SU-DHL-6 (cell line): ENCODE data around the gene PLEKHF1.

Experiments used
- H2AFZ ChIP-seq: fragments of 200-600 bp; sonication (generic); 2 replicates; pipeline ENCODE4 v1.6.1; 2014; ENCODE audit warnings: low read depth, mild to moderate bottlenecking, moderate library complexity, mixed read lengths, antibody characterized with exemption, low read length; ENCODE audit not compliant: severe bottlenecking
- H3F3A ChIP-seq: fragments of 200-600 bp; shearing (Covaris generic); 2 replicates; pipeline ENCODE4 v1.6.0; 2016; ENCODE audit warnings: antibody characterized with exemption, mild to moderate bottlenecking; ENCODE audit not compliant: insufficient read depth
- H3K27ac ChIP-seq: fragments of 200-600 bp; sonication (generic); 2 replicates; pipeline ENCODE4 v1.5.1; 2016; ENCODE audit warnings: low read depth, mild to moderate bottlenecking, low read length, moderate library complexity, mixed read lengths
- H3K27me3 ChIP-seq: fragments of 200-600 bp; sonication (generic), shearing (Covaris generic); 2 replicates; pipeline ENCODE4 v1.6.0; 2014; ENCODE audit warnings: mild to moderate bottlenecking, low read length
- H3K36me3 ChIP-seq: fragments of 200-600 bp; sonication (generic); 2 replicates; pipeline ENCODE4 v1.6.1; 2014; ENCODE audit warnings: mild to moderate bottlenecking, low read length, mixed read lengths
- H3K4me2 ChIP-seq: fragments of 300-600, 200-600 bp; shearing (Covaris generic), sonication (generic); 2 replicates; pipeline ENCODE4 v1.6.0; 2014; ENCODE audit warnings: low read length, low read depth, mild to moderate bottlenecking; ENCODE audit not compliant: poor library complexity, severe bottlenecking
- H3K4me3 ChIP-seq: fragments of 200-600 bp; sonication (generic); 2 replicates; pipeline ENCODE4 v1.5.1; 2014; ENCODE audit warnings: antibody characterized with exemption, low read length, mild to moderate bottlenecking, mixed read lengths; ENCODE audit not compliant: insufficient read depth, poor library complexity, severe bottlenecking
- H3K79me2 ChIP-seq: fragments of 200-600 bp; sonication (generic); 2 replicates; pipeline ENCODE4 v1.6.1; 2014; ENCODE audit warnings: mild to moderate bottlenecking, low read length, moderate library complexity; ENCODE audit not compliant: insufficient read depth
- H3K9ac ChIP-seq: fragments of 200-600 bp; sonication (generic); 2 replicates; pipeline ENCODE4 v1.7.0; 2014; ENCODE audit warnings: mild to moderate bottlenecking, low read length
- H3K9me2 ChIP-seq: fragments of 200-600 bp; sonication (generic); replicated peaks from 2 replicates; pipeline ENCODE4 v1.6.1; 2014; ENCODE audit warnings: low read length; ENCODE audit not compliant: insufficient read depth
- H3K9me3 ChIP-seq: fragments of 200-600 bp; sonication (generic); 2 replicates; pipeline ENCODE4 v1.6.1; 2014; ENCODE audit warnings: low read length, mixed read lengths; ENCODE audit not compliant: insufficient read depth
- H4K20me1 ChIP-seq: fragments of 200-600 bp; sonication (generic); 2 replicates; pipeline ENCODE4 v1.6.1; 2014; ENCODE audit warnings: low read depth, mild to moderate bottlenecking, antibody characterized with exemption, low read length, moderate library complexity, mixed read lengths
- EZH2phosphoT487 ChIP-seq: fragments of 200-600 bp; sonication (generic), shearing (Covaris generic); conservative IDR thresholded peaks from 2 replicates; pipeline ENCODE4 v1.6.1; 2018; ENCODE audit warnings: mild to moderate bottlenecking, antibody characterized with exemption, low read length, moderate library complexity, mixed read lengths
- TF ChIP-seq, protein P1 (sequence below): fragments of 200-600 bp; sonication (generic); IDR thresholded peaks from one replicate; pipeline ENCODE4 v1.5.1; 2017; ENCODE audit warnings: antibody characterized with exemption, mild to moderate bottlenecking, low read length, moderate library complexity; ENCODE audit not compliant: insufficient read depth, poor library complexity, severe bottlenecking

The PLEKHF1 gene

DNA sequence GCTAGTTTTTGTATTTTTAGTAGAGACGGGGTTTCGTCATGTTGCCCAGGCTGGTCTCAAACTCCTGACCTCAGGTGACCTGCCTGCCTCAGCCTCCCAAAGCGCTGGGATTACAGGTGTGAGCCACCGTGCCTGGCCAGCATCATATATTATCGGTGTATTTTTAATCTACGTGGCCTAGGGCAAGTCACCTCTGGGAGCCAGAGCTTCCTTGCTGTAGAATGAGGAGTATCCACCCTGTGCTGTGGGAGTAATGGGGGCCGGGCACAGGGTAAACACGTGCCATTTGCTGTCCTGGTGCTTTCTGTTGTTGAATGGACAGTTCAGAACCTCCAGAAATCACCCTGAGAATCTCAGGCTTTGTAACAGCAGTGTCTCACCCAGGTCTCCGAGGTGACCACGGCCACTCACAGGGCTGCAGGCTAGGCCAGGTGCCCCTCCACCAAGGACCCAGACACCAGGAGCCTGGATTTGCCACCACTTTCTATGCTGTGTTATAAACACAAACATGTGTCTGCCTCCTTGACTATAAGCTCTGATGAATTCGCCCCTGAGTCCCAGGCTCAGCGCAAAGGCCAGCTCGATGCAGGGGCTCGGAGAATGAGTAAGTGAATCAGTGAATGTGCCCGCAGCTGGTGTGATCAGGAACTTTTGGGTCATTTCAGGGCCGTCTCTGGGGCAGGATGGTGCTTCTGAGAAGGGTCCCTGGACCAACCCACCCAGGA is 36.4 kb upstream of the PLEKHF1 start:
- Histone ChIP-seq H3K4me2 (no peak overlapping the region), H3K9ac (no peak overlapping the region), H4K20me1 (no peaks in the 10 kb centered on the region), H3K79me2 (no peaks in the 10 kb centered on the region), H3K27ac (no peak overlapping the region), H3K36me3 (no peaks in the 10 kb centered on the region), H3K27me3 (no peaks in the 10 kb centered on the region), H3K9me2 (no peaks in the 10 kb centered on the region), H3K9me3 (no peaks in the 10 kb centered on the region), H3K4me3 (no peak overlapping the region), H2AFZ (no peak overlapping the region), H3F3A (no peaks in the 10 kb centered on the region)
- TF ChIP-seq, protein P1, sequence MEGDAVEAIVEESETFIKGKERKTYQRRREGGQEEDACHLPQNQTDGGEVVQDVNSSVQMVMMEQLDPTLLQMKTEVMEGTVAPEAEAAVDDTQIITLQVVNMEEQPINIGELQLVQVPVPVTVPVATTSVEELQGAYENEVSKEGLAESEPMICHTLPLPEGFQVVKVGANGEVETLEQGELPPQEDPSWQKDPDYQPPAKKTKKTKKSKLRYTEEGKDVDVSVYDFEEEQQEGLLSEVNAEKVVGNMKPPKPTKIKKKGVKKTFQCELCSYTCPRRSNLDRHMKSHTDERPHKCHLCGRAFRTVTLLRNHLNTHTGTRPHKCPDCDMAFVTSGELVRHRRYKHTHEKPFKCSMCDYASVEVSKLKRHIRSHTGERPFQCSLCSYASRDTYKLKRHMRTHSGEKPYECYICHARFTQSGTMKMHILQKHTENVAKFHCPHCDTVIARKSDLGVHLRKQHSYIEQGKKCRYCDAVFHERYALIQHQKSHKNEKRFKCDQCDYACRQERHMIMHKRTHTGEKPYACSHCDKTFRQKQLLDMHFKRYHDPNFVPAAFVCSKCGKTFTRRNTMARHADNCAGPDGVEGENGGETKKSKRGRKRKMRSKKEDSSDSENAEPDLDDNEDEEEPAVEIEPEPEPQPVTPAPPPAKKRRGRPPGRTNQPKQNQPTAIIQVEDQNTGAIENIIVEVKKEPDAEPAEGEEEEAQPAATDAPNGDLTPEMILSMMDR = no peak
- no peak for TF ChIP-seq EZH2phosphoT487

DNA sequence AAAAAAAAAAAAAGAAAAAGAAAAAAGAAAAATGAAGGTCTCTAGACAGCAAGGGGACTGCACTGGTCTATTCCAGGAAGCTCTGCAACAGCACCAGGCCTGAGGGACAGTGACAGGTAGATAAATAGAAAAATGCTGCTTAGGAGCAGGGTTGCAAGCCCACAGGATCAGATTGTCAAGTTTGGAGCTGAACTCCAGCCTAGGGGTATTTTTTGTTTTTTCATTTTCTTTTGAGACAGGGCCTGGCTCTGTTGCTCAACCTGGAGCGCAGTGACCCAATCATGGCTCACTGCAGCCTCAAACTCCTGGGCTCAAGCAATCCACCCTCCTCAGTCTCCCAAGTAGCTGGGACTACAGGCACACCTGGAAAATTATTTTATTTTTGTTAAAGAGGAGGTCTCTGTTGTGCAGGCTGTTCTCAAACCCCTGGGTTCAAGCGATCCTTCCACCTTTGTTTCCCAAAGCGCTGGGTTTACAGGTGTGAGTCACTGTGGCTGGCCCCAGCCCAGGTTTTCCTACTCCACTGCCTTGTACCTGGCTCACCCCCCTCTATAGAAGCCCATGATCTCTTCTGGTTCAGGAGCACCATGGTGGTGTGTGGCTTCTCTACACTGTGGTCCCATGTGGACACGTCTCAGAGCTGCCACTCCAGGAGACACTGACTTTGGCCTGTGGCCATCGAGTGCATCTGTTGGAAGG is 35.3 kb upstream of the PLEKHF1 start:
- Histone ChIP-seq H3K4me3 (no peak overlapping the region), H3K79me2 (no peaks in the 10 kb centered on the region), H3K9me2 (no peaks in the 10 kb centered on the region), H3K9ac (no peak overlapping the region), H3K36me3 (no peaks in the 10 kb centered on the region), H2AFZ (no peak overlapping the region), H3F3A (no peaks in the 10 kb centered on the region), H3K9me3 (no peaks in the 10 kb centered on the region), H3K4me2 (no peak overlapping the region), H3K27me3 (no peaks in the 10 kb centered on the region), H4K20me1 (no peaks in the 10 kb centered on the region), H3K27ac (no peak overlapping the region)
- TF ChIP-seq, protein P1 = no peak
- TF ChIP-seq EZH2phosphoT487 = no peak

DNA sequence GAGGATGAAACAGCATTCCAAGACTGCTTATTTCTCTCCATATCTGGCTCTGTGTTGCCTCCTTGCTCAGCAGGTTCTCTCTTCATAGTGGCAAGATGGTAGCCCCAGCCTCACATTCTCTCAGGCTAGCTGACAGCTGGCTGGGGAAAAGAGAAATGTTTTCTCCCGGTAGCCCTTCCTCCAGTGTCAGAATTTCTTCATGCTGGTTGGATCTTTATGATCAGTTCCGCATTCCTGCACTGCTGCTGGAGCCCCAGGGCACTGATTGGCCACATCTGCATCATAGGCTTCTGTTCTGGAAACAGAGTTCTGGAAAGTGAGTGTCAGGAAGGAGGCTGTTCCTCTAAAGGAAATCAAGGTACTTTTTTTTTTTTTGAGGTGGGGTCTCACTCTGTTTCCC is 34.6 kb upstream of the PLEKHF1 start:
- Histone ChIP-seq H3K4me2 (no peak overlapping the region), H3K79me2 (no peaks in the 10 kb centered on the region), H3K9me2 (no peaks in the 10 kb centered on the region), H3K9ac (no peak overlapping the region), H3K27me3 (no peaks in the 10 kb centered on the region), H3K36me3 (no peaks in the 10 kb centered on the region), H3K4me3 (no peak overlapping the region), H4K20me1 (no peaks in the 10 kb centered on the region), H2AFZ (no peak overlapping the region), H3F3A (no peaks in the 10 kb centered on the region), H3K9me3 (no peaks in the 10 kb centered on the region), H3K27ac (no peak overlapping the region)
- TF ChIP-seq EZH2phosphoT487 = no peak
- TF ChIP-seq, protein P1 = no peak
